RWPE1 (cell line): ENCODE measurements around the gene NUP210L.
A peak's percentile ranks its signal among the peaks of the same experiment; 100 is the strongest.

ENCODE experiments used
- CTCF ChIA-PET: fragments of 350-600 bp; sonication (Branson Sonifier 250); formaldehyde crosslinking; extraction: SDS; loops from one replicate; lab custom pipeline; 2021; lab: Yijun Ruan, JAX
- POLR2A ChIA-PET: fragments of 400-600 bp; formaldehyde crosslinking; extraction: SDS; loops from one replicate; lab custom pipeline; 2020; ENCODE audit warnings: antibody characterized with exemption; ENCODE audit not compliant: low non-redundant PET; lab: Yijun Ruan, JAX
- DNase-seq: peaks from one replicate; pipeline ENCODE4 v3.0.0; 2012; ENCODE audit warnings: low spot score
- H3K27ac ChIP-seq: fragments of 450-650 bp; 2 replicates; pipeline ENCODE4 v1.5.1; 2017
- CTCF ChIP-seq: fragments of 450-650 bp; conservative IDR thresholded peaks from 2 replicates; pipeline ENCODE4 v1.5.1; 2017; ENCODE audit warnings: low read depth, mild to moderate bottlenecking

Gene NUP210L

GRCh38 chr1:153995640-153996039, 159.2 kb downstream of the NUP210L start:
- CTCF ChIA-PET, result no interaction called here
- H3K27ac ChIP-seq, result no peak overlapping the region
- TF ChIP-seq CTCF, result no peak
- POLR2A ChIA-PET, result no interaction called here
- DNase-seq, result no peak

GRCh38 chr1:153995202-153995601, 159.7 kb downstream of the NUP210L start:
- CTCF ChIA-PET, result no interaction called here
- no peak overlapping the region for H3K27ac ChIP-seq
- TF ChIP-seq CTCF, result no peak
- POLR2A ChIA-PET, result no interaction called here
- DNase-seq, result no peak

- ChIA-PET POLR2A (interaction anchor here (0.6 to 1.0 kb wide), 2 partner anchors 25 to 28 kb away, joined by 3 read pairs; no protein-coding TSS in a partner anchor), CTCF (interaction anchor here (0.6 kb wide), 1 partner anchor 194 kb away, joined by 5 read pairs; no protein-coding TSS in a partner anchor)
- no peak for TF ChIP-seq CTCF
- no peak overlapping the region for H3K27ac ChIP-seq
- DNase-seq, result no peak
Observed at GRCh38 chr1:153991806-153992205, 163.1 kb downstream of the NUP210L start.

- no peak for TF ChIP-seq CTCF
- ChIA-PET POLR2A (interaction anchor here (0.6 to 1.5 kb wide), 4 partner anchors 8 to 28 kb away, joined by 3 to 7 read pairs (median 3); no protein-coding TSS in a partner anchor), CTCF (interaction anchor here (0.8 kb wide), 1 partner anchor 170 kb away, joined by 4 read pairs; no protein-coding TSS in a partner anchor)
- no peak for DNase-seq
- H3K27ac ChIP-seq, result peak overlapping the region; percentile 80
Observed at GRCh38 chr1:153991151-153991630, 163.7 kb downstream of the NUP210L start.

GRCh38 chr1:153990468-153991150, 164.3 kb downstream of the NUP210L start, which contains the start of gene RPS27:
Gene RPS27, plus strand, starts transcription at chr1:153990762. Its CDS starts 35 bp downstream, at chr1:153990797.
- DNase-seq, result peak; percentile 94
- H3K27ac ChIP-seq, result peak within 1 kb of the TSS; percentile 80
- no peak for TF ChIP-seq CTCF
- POLR2A ChIA-PET, result interaction anchor here (0.7 to 1.5 kb wide), 5 partner anchors 9 to 67 kb away, joined by 3 to 8 read pairs (median 6); partner anchors contain the start of gene CREB3L4
- CTCF ChIA-PET, result interaction anchor here (0.8 kb wide), 1 partner anchor 169 kb away, joined by 4 read pairs; no protein-coding TSS in a partner anchor

GRCh38 chr1:153987621-153988020, 167.3 kb downstream of the NUP210L start:
- POLR2A ChIA-PET, result no interaction called here
- peak overlapping the region; percentile 77 for H3K27ac ChIP-seq
- TF ChIP-seq CTCF, result no peak
- CTCF ChIA-PET, result interaction anchor here (0.7 to 3.6 kb wide), 5 partner anchors 35 to 564 kb away, joined by 3 to 18 read pairs (median 3); no protein-coding TSS in a partner anchor
- DNase-seq, result no peak
